NB4 (cell line): ENCODE data around the gene LRRC27.

Experiments used
- MYC ChIP-seq: IDR thresholded peaks from 2 replicates; pipeline ENCODE4 v1.6.1; 2011; ENCODE audit warnings: low read depth, low read length
- POLR2A ChIP-seq: IDR thresholded peaks from 2 replicates; pipeline ENCODE4 v1.6.1; 2011; ENCODE audit warnings: mild to moderate bottlenecking; ENCODE audit not compliant: insufficient read length; ENCODE audit errors: extremely low read depth
- TF ChIP-seq, protein P1 (sequence below): IDR thresholded peaks from one replicate; pipeline ENCODE4 v1.5.1; 2012; ENCODE audit warnings: low read depth, low read length

DNA sequence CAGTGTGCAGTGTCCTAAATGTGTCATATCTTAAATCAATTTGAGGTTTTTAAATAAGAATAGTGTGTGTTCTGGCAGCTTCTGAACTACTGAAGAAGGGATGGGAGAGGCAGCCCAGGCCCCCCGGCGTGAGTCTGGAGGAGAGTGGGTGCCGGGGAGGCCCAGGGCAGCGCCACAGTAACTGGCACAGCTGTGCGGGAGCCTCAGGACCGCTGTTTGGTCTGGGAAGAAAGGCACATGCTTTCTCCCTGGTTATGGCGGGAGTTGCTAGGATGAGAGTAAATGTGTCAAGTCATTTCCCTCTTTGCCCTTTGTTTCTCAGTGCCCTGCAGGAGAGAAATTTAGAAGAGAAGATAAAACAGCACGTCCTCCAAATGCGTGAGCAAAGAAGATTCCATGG lies 33.1 kb downstream of the LRRC27 start:
- TF ChIP-seq POLR2A (no peak), MYC (no peak)
- TF ChIP-seq, protein P1, sequence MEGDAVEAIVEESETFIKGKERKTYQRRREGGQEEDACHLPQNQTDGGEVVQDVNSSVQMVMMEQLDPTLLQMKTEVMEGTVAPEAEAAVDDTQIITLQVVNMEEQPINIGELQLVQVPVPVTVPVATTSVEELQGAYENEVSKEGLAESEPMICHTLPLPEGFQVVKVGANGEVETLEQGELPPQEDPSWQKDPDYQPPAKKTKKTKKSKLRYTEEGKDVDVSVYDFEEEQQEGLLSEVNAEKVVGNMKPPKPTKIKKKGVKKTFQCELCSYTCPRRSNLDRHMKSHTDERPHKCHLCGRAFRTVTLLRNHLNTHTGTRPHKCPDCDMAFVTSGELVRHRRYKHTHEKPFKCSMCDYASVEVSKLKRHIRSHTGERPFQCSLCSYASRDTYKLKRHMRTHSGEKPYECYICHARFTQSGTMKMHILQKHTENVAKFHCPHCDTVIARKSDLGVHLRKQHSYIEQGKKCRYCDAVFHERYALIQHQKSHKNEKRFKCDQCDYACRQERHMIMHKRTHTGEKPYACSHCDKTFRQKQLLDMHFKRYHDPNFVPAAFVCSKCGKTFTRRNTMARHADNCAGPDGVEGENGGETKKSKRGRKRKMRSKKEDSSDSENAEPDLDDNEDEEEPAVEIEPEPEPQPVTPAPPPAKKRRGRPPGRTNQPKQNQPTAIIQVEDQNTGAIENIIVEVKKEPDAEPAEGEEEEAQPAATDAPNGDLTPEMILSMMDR: no peak
